Ishikawa (cell line): ENCODE measurements around the gene BAG1.

Source experiments
- CEBPB ChIP-seq: IDR thresholded peaks from 2 replicates; pipeline ENCODE4 v1.6.1; 2012
- CREB1 ChIP-seq: IDR thresholded peaks from 2 replicates; pipeline ENCODE4 v1.6.1; 2012; ENCODE audit warnings: low read depth
- EGR1 ChIP-seq: IDR thresholded peaks from 2 replicates; pipeline ENCODE4 v1.6.1; 2012
- EP300 ChIP-seq: IDR thresholded peaks from 2 replicates; pipeline ENCODE4 v1.6.1; 2012; ENCODE audit warnings: borderline replicate concordance
- FOXM1 ChIP-seq: IDR thresholded peaks from 2 replicates; pipeline ENCODE4 v1.6.1; 2012; ENCODE audit warnings: low read depth, borderline replicate concordance
- NFIC ChIP-seq: IDR thresholded peaks from 2 replicates; pipeline ENCODE4 v1.6.1; 2012
- RAD21 ChIP-seq: IDR thresholded peaks from 2 replicates; pipeline ENCODE4 v1.6.1; 2012; ENCODE audit warnings: low read depth
- TAF1 ChIP-seq: IDR thresholded peaks from 2 replicates; pipeline ENCODE4 v1.6.1; 2012; ENCODE audit warnings: low read depth, mild to moderate bottlenecking
- TCF12 ChIP-seq: IDR thresholded peaks from 2 replicates; pipeline ENCODE4 v1.6.1; 2012; ENCODE audit warnings: low read depth
- TEAD4 ChIP-seq: IDR thresholded peaks from 2 replicates; pipeline ENCODE4 v1.6.1; 2012
- YY1 ChIP-seq: IDR thresholded peaks from 2 replicates; pipeline ENCODE4 v1.6.1; 2012; ENCODE audit warnings: low read depth
- ZBTB7A ChIP-seq: IDR thresholded peaks from 2 replicates; pipeline ENCODE4 v1.6.1; 2012; ENCODE audit warnings: low read depth
- TF ChIP-seq, protein P1 (sequence below): IDR thresholded peaks from 2 replicates; pipeline ENCODE4 v1.6.1; 2012; ENCODE audit warnings: low read depth, mild to moderate bottlenecking
- TF ChIP-seq, protein P2 (sequence below): IDR thresholded peaks from 2 replicates; pipeline ENCODE4 v1.6.1; 2012
- TF ChIP-seq, protein P3 (sequence below): IDR thresholded peaks from 2 replicates; pipeline ENCODE4 v1.6.1; 2012

BAG1 gene

DNA sequence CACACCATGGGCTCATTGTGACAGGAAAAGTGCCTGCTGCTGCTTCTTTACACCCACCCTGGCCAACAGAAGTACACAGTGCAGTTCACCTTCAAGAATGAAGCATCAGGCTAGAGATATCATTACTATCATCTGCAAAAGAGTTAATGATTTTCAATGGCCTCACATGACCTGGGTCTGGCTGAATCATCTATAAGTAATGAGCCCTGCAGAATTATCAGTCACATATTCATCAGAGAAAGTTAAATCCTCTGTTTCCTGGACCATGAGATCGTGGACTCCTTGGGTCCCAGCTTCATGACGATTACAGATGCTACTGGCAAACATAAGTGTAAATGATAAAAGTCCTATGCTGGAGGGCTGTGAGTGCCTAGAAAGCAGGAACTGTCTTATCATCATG is 8.3 kb downstream of the BAG1 start:
- TF ChIP-seq, protein P1, sequence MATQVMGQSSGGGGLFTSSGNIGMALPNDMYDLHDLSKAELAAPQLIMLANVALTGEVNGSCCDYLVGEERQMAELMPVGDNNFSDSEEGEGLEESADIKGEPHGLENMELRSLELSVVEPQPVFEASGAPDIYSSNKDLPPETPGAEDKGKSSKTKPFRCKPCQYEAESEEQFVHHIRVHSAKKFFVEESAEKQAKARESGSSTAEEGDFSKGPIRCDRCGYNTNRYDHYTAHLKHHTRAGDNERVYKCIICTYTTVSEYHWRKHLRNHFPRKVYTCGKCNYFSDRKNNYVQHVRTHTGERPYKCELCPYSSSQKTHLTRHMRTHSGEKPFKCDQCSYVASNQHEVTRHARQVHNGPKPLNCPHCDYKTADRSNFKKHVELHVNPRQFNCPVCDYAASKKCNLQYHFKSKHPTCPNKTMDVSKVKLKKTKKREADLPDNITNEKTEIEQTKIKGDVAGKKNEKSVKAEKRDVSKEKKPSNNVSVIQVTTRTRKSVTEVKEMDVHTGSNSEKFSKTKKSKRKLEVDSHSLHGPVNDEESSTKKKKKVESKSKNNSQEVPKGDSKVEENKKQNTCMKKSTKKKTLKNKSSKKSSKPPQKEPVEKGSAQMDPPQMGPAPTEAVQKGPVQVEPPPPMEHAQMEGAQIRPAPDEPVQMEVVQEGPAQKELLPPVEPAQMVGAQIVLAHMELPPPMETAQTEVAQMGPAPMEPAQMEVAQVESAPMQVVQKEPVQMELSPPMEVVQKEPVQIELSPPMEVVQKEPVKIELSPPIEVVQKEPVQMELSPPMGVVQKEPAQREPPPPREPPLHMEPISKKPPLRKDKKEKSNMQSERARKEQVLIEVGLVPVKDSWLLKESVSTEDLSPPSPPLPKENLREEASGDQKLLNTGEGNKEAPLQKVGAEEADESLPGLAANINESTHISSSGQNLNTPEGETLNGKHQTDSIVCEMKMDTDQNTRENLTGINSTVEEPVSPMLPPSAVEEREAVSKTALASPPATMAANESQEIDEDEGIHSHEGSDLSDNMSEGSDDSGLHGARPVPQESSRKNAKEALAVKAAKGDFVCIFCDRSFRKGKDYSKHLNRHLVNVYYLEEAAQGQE, result no peak
- TF ChIP-seq EGR1 (no peak), CEBPB (no peak), FOXM1 (no peak), TEAD4 (no peak), TAF1 (no peak), YY1 (no peak), CREB1 (no peak), NFIC (no peak), ZBTB7A (no peak), TCF12 (no peak), RAD21 (no peak)
- TF ChIP-seq, protein P2, sequence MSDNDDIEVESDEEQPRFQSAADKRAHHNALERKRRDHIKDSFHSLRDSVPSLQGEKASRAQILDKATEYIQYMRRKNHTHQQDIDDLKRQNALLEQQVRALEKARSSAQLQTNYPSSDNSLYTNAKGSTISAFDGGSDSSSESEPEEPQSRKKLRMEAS, result no peak
- TF ChIP-seq, protein P3, sequence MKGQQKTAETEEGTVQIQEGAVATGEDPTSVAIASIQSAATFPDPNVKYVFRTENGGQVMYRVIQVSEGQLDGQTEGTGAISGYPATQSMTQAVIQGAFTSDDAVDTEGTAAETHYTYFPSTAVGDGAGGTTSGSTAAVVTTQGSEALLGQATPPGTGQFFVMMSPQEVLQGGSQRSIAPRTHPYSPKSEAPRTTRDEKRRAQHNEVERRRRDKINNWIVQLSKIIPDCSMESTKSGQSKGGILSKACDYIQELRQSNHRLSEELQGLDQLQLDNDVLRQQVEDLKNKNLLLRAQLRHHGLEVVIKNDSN, result no peak

DNA sequence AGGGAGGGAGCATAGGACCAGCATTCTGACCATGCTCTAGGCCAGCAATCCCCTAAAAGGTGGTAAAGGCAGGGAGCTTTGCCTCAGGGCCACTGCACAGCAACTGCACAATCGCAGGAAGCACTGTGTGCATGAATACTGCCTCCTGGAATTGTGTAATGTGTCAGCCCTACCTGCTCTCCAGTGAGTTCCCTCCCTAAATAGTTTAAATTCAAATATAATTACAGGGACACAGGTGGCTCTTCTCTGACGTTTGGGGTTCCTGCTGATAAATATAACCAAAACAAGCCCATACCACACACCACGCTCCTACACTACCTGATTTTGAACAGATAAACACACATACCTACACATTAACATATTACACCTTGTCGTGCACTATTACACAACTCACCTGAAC is 9.0 kb downstream of the BAG1 start:
- TF ChIP-seq ZBTB7A, result no peak
- TF ChIP-seq TEAD4, result no peak
- TF ChIP-seq, protein P3, result no peak
- TF ChIP-seq TAF1, result no peak
- no peak for TF ChIP-seq CEBPB
- TF ChIP-seq, protein P2, result no peak
- TF ChIP-seq EP300, result no peak
- TF ChIP-seq CREB1, result no peak
- no peak for TF ChIP-seq RAD21
- no peak for TF ChIP-seq NFIC
- TF ChIP-seq TCF12, result no peak
- TF ChIP-seq YY1, result no peak
- TF ChIP-seq, protein P1, result no peak
- TF ChIP-seq FOXM1, result no peak
- TF ChIP-seq EGR1, result no peak

DNA sequence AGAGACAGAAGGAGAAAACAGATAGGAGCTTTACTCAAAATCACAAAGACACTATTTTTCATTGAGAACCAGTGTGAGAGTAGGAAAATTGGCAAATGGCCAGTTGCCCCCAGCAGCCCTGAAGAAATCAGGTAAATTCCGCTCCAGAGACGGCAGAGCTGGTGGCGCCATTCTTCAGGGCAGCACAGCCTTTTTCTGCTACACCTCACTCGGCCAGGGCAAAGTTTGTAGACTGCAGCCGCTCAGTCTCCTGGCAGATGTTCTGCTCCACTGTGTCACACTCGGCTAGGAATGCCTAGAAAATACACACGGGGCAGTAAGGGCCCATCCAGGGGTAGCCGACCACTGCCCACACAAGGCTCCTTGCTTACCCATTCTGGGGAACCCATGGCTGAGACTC is 9.5 kb downstream of the BAG1 start:
- TF ChIP-seq EP300 (no peak), EGR1 (no peak), CREB1 (no peak), YY1 (no peak), TEAD4 (no peak), ZBTB7A (no peak), RAD21 (no peak), FOXM1 (no peak), NFIC (no peak)
- TF ChIP-seq, protein P3, result no peak
- TF ChIP-seq, protein P2, result no peak
- TF ChIP-seq, protein P1, result no peak

DNA sequence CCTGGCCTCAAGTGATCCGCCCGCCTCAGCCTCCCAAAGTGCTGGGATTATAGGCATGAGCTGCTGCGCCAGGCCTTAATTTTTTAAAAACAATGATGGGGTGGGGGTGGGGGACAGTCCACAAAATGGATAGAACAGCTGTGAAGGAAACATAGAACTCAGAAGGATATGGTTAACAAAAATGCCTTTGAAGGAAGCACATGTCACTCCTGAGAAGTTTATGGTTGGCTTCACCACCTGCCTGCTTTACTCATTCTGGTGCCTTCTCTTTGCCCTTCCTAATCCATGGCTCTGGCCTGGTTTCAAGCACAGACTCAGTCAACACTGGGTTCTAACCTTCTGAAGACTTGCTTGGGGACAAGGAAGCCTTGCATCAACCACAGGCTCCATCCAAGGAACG is 10.3 kb downstream of the BAG1 start:
- TF ChIP-seq TEAD4 (no peak), TCF12 (no peak), EP300 (no peak), YY1 (no peak), EGR1 (no peak), CEBPB (no peak), RAD21 (no peak), ZBTB7A (no peak), TAF1 (no peak), NFIC (no peak)
- TF ChIP-seq, protein P1, result no peak
- TF ChIP-seq, protein P2, result no peak
